Ascending aorta (tissue), 2 donors: ENCODE data around the gene CYP3A4. TPM values are rescaled to one million over a fixed set of nuclear protein-coding genes. Genes with fewer than 3 reads are reported as not detected.

Experiments
- DNase-seq, 2 donors: peaks; one replicate each; pipeline ENCODE4 v3.0.0-alpha.2; 2019; ENCODE audit warnings: low spot score in 2 of 2
- H3K27ac ChIP-seq, 2 donors: fragments of 200-600 bp; sonication (generic); one replicate each; pipeline ENCODE4 v1.5.1; 2016 to 2017; ENCODE audit warnings: mild to moderate bottlenecking in 1 of 2
- H3K27me3 ChIP-seq: fragments of 200-600 bp; sonication (generic); one replicate; pipeline ENCODE4 v1.5.1; 2017
- H3K36me3 ChIP-seq, 2 donors: fragments of 200-600 bp; sonication (generic); one replicate each; pipeline ENCODE4 v1.5.1; 2016
- H3K4me1 ChIP-seq, 2 donors: fragments of 200-600 bp; sonication (generic); one replicate each; pipeline ENCODE4 v1.5.1; 2016 to 2017; ENCODE audit warnings: mild to moderate bottlenecking in 1 of 2
- H3K4me3 ChIP-seq, 2 donors: fragments of 200-600 bp; sonication (generic); one replicate each; pipeline ENCODE4 v1.5.1; 2016 to 2017; ENCODE audit warnings: mild to moderate bottlenecking in 1 of 2
- H3K9me3 ChIP-seq, 2 donors: fragments of 200-600 bp; sonication (generic); one replicate each; pipeline ENCODE4 v1.5.1; 2016
- CTCF ChIP-seq, 3 experiments: fragments of 200-600 bp in 2 of 3; fragments of 450-650 bp in 1 of 3; sonication (generic) in 2 of 3; IDR thresholded peaks; one replicate each; pipeline ENCODE4 v1.5.1; 2016 to 2019; ENCODE audit warnings: antibody characterized with exemption in 3 of 3, mild to moderate bottlenecking in 1 of 3, moderate library complexity in 1 of 3
- intact Hi-C: fragments of 100-400 bp; cut with DNase I; formaldehyde crosslinking; loops from one replicate; pipeline ENCODE4 v1.15.1; 2023
- total RNA-seq: library from RNA; depleted of rRNA; stranded (reverse); fragments of >200 nt; gene quantifications from one replicate; pipeline ENCODE4 v1.1.0, GENCODE V29; 2016

The CYP3A4 gene
- total RNA-seq, 1 donor from 2014 or later, result not detected

- intact Hi-C loops, result no loop called here
- peaks cover 0 to 2% of the 10 kb centered on the region in 2 donors for H3K36me3 ChIP-seq
- no peak for DNase-seq
Measured at GRCh38 chr7:99733448-99733847, 50.5 kb downstream of the CYP3A4 start.

GRCh38 chr7:99733003-99733402 lies 51.0 kb downstream of the CYP3A4 start:
- no peak for TF ChIP-seq CTCF (IDR thresholded peaks at IDR 0.05)
- no peaks in the 10 kb centered on the region for H3K9me3 ChIP-seq
- H3K27ac ChIP-seq, result no peak overlapping the region
- DNase-seq, result no peak
- H3K36me3 ChIP-seq, result peaks cover 0 to 2% of the 10 kb centered on the region in 2 donors
- H3K4me1 ChIP-seq, result no peaks in the 10 kb centered on the region
- no peak overlapping the region for H3K4me3 ChIP-seq
- H3K27me3 ChIP-seq, result no peaks in the 10 kb centered on the region
- intact Hi-C loops, result no loop called here

More at GRCh38 chr7:99733448-99733847, 50.5 kb downstream of the CYP3A4 start:
- H3K4me1 ChIP-seq, result no peaks in the 10 kb centered on the region
- no peak overlapping the region for H3K4me3 ChIP-seq
- TF ChIP-seq CTCF (IDR thresholded peaks at IDR 0.05), result no peak
- H3K9me3 ChIP-seq, result no peaks in the 10 kb centered on the region
- no peaks in the 10 kb centered on the region for H3K27me3 ChIP-seq
- H3K27ac ChIP-seq, result no peak overlapping the region

- no peaks in the 10 kb centered on the region for H3K9me3 ChIP-seq
- peaks cover 0 to 1% of the 10 kb centered on the region in 2 donors for H3K36me3 ChIP-seq
- DNase-seq, result no peak
- no peak overlapping the region for H3K4me3 ChIP-seq
- no peaks in the 10 kb centered on the region for H3K27me3 ChIP-seq
- intact Hi-C loops, result no loop called here
- no peaks in the 10 kb centered on the region for H3K4me1 ChIP-seq
- TF ChIP-seq CTCF (IDR thresholded peaks at IDR 0.05), result no peak
- no peak overlapping the region for H3K27ac ChIP-seq
Measured at GRCh38 chr7:99731638-99732374, 52.2 kb downstream of the CYP3A4 start.

GRCh38 chr7:99730992-99731391 lies 53.0 kb downstream of the CYP3A4 start:
- H3K27me3 ChIP-seq, result no peaks in the 10 kb centered on the region
- DNase-seq, result no peak
- H3K36me3 ChIP-seq, result no peaks in the 10 kb centered on the region
- intact Hi-C loops, result no loop called here
- no peak overlapping the region for H3K27ac ChIP-seq
- no peaks in the 10 kb centered on the region for H3K9me3 ChIP-seq
- no peak overlapping the region for H3K4me3 ChIP-seq
- no peaks in the 10 kb centered on the region for H3K4me1 ChIP-seq
- TF ChIP-seq CTCF (IDR thresholded peaks at IDR 0.05), result no peak

- Histone ChIP-seq H3K4me3 (no peak overlapping the region), H3K36me3 (no peaks in the 10 kb centered on the region), H3K27ac (no peak overlapping the region), H3K4me1 (no peaks in the 10 kb centered on the region), H3K9me3 (no peaks in the 10 kb centered on the region), H3K27me3 (no peaks in the 10 kb centered on the region)
- TF ChIP-seq CTCF (IDR thresholded peaks at IDR 0.05), result no peak
- intact Hi-C loops, result no loop called here
- DNase-seq, result no peak
Measured at GRCh38 chr7:99730238-99730810, 53.7 kb downstream of the CYP3A4 start.
